ENCODE measurements around the gene PRKCSH. TPM values are rescaled to one million over a fixed set of nuclear protein-coding genes. Genes with fewer than 3 reads are reported as not detected.

Gene PRKCSH
- total RNA-seq, 1 experiment from 2014 or later: 425 TPM

DNA sequence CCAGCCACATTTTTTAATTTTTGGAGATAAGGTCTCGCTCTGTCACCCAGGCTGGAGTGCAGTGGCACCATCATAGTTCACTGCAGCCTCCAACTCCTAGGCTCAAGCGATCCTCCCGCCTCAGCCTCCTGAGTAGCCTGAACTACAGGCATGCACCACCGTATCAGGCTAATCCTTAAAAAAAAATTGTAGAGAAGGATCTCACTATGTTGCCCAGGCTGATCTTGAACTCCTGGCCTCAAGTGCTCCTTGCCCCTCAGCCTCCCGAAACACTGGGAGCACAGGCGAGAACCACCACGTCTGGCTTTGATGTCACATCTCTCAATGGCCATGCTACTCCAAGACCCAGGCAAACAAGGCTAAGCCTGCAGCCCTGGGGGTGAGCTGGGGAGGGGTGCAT lies 21.2 kb downstream of the PRKCSH start:
- no peak overlapping the region for H3K9ac ChIP-seq (ENCODE audit: low read length)
- H3K79me2 ChIP-seq (ENCODE audit: insufficient read depth, low read length): no peaks in the 10 kb centered on the region
- RAD21 ChIA-PET (ENCODE audit: low non-redundant PET in 1 of 2, low total read pairs in 2 of 2, uncharacterized antibody in 2 of 2, unreplicated experiment in 2 of 2): no interaction called here
- no peaks in the 10 kb centered on the region for H3K27me3 ChIP-seq (ENCODE audit: insufficient read depth, low read length)
- ATAC-seq (no peak), DNase-seq (ENCODE audit: low read depth, low spot score) (no peak)
- H3K4me3 ChIP-seq (replicated peaks in 1 of 2; ENCODE audit: low read depth in 1 of 2, low read length in 2 of 2): no peak overlapping the region
- POLR2A ChIA-PET: no interaction called here
- H3K27ac ChIP-seq (ENCODE audit: low read depth, low read length): no peak overlapping the region
- BruUV-seq (replicated peaks): no TSS peak
- no peaks in the 10 kb centered on the region for H3K4me1 ChIP-seq (ENCODE audit: control insufficient read depth in 1 of 2, insufficient read depth in 2 of 2, low read length in 2 of 2)
- H3K4me2 ChIP-seq (ENCODE audit: low read length): no peak overlapping the region
- H2AFZ ChIP-seq (ENCODE audit: low read depth, low read length, poor library complexity, severe bottlenecking): no peak overlapping the region
- no peaks in the 10 kb centered on the region for H3K9me2 ChIP-seq (ENCODE audit: insufficient read depth)
- intact Hi-C loops (cut with micrococcal nuclease): no loop called here
- no peak for TF ChIP-seq POLR2A (IDR thresholded peaks at IDR 0.05; ENCODE audit: borderline replicate concordance, extremely low read depth, insufficient read depth, insufficient read length)
- TF ChIP-seq YY1 (IDR thresholded peaks at IDR 0.05; ENCODE audit: extremely low read depth, insufficient replicate concordance, low read depth, low read length): no peak
- no peak for TF ChIP-seq SP1 (IDR thresholded peaks at IDR 0.05; ENCODE audit: low read depth)
- TF ChIP-seq, protein P1, sequence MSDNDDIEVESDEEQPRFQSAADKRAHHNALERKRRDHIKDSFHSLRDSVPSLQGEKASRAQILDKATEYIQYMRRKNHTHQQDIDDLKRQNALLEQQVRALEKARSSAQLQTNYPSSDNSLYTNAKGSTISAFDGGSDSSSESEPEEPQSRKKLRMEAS (IDR thresholded peaks at IDR 0.05): no peak
- TF ChIP-seq TCF7L2 (IDR thresholded peaks at IDR 0.05; ENCODE audit: borderline replicate concordance, extremely low read depth, insufficient read depth, insufficient read length): no peak
- TF ChIP-seq CEBPB (IDR thresholded peaks at IDR 0.05; ENCODE audit: low read depth): no peak
- no peaks in the 10 kb centered on the region for H3K36me3 ChIP-seq (ENCODE audit: control insufficient read depth in 1 of 2, insufficient read depth in 2 of 2, low read length in 2 of 2)
- H3K9me3 ChIP-seq (ENCODE audit: control insufficient read depth in 1 of 2, insufficient read depth in 1 of 2, low read depth in 1 of 2, low read length in 2 of 2): no peaks in the 10 kb centered on the region
- H4K20me1 ChIP-seq (ENCODE audit: insufficient read depth): no peaks in the 10 kb centered on the region
- CTCF ChIA-PET: interaction anchor here (1.6 kb wide), 1 partner anchor 73 kb away, joined by 6 read pairs; the partner anchor contains the start of gene EPOR

DNA sequence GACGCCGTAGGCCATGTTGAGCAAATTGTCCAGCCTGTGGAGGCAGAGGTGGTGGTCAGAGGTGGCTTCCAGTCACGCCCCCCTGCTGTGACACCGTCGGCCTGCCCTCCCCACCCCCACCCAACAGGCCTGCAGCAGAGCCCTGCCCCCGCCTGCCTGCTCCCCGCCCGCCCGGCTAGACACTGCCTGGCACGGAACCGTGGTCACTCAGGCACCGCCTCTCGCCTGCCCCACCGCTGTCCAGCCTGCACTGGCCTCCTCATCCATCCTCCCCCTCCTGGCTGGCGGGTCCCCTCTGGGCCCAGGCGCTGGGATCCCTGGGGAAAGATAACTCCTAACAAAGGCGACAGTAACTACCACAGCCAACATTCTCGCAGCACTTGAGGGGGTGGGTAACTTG lies 21.7 kb downstream of the PRKCSH start:
- Histone ChIP-seq H3K9me2 (ENCODE audit: insufficient read depth) (no peaks in the 10 kb centered on the region), H2AFZ (ENCODE audit: low read depth, low read length, poor library complexity, severe bottlenecking) (no peak overlapping the region), H3K4me2 (ENCODE audit: low read length) (no peak overlapping the region), H3K27me3 (ENCODE audit: insufficient read depth, low read length) (no peaks in the 10 kb centered on the region), H3K36me3 (ENCODE audit: control insufficient read depth in 1 of 2, insufficient read depth in 2 of 2, low read length in 2 of 2) (no peaks in the 10 kb centered on the region), H3K79me2 (ENCODE audit: insufficient read depth, low read length) (no peaks in the 10 kb centered on the region), H3K4me1 (ENCODE audit: control insufficient read depth in 1 of 2, insufficient read depth in 2 of 2, low read length in 2 of 2) (no peaks in the 10 kb centered on the region), H3K27ac (ENCODE audit: low read depth, low read length) (no peak overlapping the region), H4K20me1 (ENCODE audit: insufficient read depth) (no peaks in the 10 kb centered on the region), H3K4me3 (replicated peaks in 1 of 2; ENCODE audit: low read depth in 1 of 2, low read length in 2 of 2) (no peak overlapping the region), H3K9ac (ENCODE audit: low read length) (no peak overlapping the region), H3K9me3 (ENCODE audit: control insufficient read depth in 1 of 2, insufficient read depth in 1 of 2, low read depth in 1 of 2, low read length in 2 of 2) (no peaks in the 10 kb centered on the region)
- POLR2A ChIA-PET: no interaction called here
- ATAC-seq: no peak
- no peak for DNase-seq (ENCODE audit: low read depth, low spot score)
- CTCF ChIA-PET: no interaction called here
- BruUV-seq (replicated peaks): no TSS peak
- TF ChIP-seq, protein P2, sequence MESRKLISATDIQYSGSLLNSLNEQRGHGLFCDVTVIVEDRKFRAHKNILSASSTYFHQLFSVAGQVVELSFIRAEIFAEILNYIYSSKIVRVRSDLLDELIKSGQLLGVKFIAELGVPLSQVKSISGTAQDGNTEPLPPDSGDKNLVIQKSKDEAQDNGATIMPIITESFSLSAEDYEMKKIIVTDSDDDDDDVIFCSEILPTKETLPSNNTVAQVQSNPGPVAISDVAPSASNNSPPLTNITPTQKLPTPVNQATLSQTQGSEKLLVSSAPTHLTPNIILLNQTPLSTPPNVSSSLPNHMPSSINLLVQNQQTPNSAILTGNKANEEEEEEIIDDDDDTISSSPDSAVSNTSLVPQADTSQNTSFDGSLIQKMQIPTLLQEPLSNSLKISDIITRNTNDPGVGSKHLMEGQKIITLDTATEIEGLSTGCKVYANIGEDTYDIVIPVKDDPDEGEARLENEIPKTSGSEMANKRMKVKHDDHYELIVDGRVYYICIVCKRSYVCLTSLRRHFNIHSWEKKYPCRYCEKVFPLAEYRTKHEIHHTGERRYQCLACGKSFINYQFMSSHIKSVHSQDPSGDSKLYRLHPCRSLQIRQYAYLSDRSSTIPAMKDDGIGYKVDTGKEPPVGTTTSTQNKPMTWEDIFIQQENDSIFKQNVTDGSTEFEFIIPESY (IDR thresholded peaks at IDR 0.05; ENCODE audit: extremely low read depth, insufficient replicate concordance, low read length): no peak
- intact Hi-C loops (cut with micrococcal nuclease): no loop called here
- RAD21 ChIA-PET (ENCODE audit: low non-redundant PET in 1 of 2, low total read pairs in 2 of 2, uncharacterized antibody in 2 of 2, unreplicated experiment in 2 of 2): no interaction called here

All from HCT116 (cell line).